Mucosa of stomach (tissue), 1 donor: ENCODE data around the gene CTNNAL1.

Experiments used
- H3K27me3 ChIP-seq: one replicate; pipeline ENCODE4 v1.7.0; 2013; ENCODE audit warnings: mild to moderate bottlenecking, low read length; ENCODE audit not compliant: control insufficient read depth, insufficient read depth
- H3K36me3 ChIP-seq: one replicate; pipeline ENCODE4 v1.7.0; 2013; ENCODE audit warnings: low read length; ENCODE audit not compliant: control insufficient read depth, insufficient read depth
- H3K4me1 ChIP-seq: one replicate; pipeline ENCODE4 v1.7.0; 2013; ENCODE audit warnings: mild to moderate bottlenecking, low read length; ENCODE audit not compliant: control insufficient read depth, insufficient read depth
- H3K4me3 ChIP-seq: one replicate; pipeline ENCODE4 v1.7.0; 2013; ENCODE audit warnings: low read length
- H3K9ac ChIP-seq: one replicate; pipeline ENCODE4 v1.7.0; 2013; ENCODE audit warnings: mild to moderate bottlenecking, low read length, moderate library complexity
- H3K9me3 ChIP-seq: one replicate; pipeline ENCODE4 v1.7.0; 2013; ENCODE audit warnings: mild to moderate bottlenecking, low read length, moderate library complexity; ENCODE audit not compliant: control insufficient read depth
- donor health status: Pancreatic carcinoma.

Gene CTNNAL1

DNA sequence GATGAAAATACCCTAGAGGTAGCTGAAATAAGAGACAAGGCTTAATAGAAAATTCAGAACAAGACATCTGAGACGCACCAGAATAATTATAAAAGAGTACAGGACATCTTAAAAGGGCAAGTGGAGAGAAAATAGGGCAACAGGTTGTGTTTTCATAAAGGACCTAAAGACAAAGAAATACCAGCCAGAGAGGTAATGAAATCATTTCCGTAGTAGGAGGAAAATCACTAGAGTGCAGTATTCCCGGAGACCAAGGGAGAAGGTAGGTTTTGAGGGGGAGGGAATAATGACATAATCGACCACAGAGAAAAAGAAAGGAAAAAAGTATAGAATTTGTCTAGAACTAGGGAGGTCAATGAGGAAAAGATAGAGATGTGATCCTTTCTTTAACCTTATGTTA lies 26.2 kb upstream of the CTNNAL1 start:
- Histone ChIP-seq H3K9ac (no peak overlapping the region), H3K4me1 (peaks cover 12% of the 10 kb centered on the region), H3K4me3 (no peak overlapping the region), H3K36me3 (no peaks in the 10 kb centered on the region), H3K9me3 (no peaks in the 10 kb centered on the region), H3K27me3 (no peaks in the 10 kb centered on the region)

DNA sequence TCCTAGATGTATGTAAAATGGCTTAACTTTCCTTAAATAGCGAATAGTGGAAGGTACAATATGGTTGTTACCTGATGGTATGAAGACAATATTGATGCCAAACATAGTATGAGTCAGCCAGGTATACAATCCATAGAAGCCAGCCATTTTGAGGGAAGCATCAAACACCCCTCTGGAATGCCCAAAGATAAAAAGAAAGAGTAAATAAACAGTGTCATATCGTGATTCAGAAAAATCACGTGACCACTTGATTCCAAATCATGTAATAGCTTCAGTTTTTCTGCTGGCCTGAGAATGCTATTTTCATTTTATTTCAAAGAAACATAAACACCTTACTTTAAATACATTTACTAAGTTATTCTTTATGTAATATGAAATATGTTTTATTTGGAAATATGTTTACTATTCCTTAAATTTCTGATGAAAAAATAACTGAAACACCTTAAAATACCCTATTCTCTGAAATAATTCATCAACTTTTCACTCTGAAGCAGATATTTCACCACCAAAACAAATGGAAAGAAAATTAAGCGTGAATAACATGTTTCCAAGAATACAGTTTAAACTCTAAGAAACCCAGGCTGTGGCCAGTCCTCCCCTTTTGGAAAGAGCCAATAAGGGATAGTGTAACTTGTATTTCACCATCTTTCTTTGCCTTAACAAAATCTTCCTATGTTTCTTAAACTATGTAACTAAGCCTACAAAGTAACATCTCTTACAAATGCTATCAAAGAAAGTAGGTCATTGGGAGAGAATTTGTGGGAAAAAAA lies 24.8 kb upstream of the CTNNAL1 start:
- no peak overlapping the region for H3K9ac ChIP-seq
- no peaks in the 10 kb centered on the region for H3K36me3 ChIP-seq
- no peaks in the 10 kb centered on the region for H3K9me3 ChIP-seq
- no peak overlapping the region for H3K4me3 ChIP-seq
- peaks cover 12% of the 10 kb centered on the region for H3K4me1 ChIP-seq
- no peaks in the 10 kb centered on the region for H3K27me3 ChIP-seq

DNA sequence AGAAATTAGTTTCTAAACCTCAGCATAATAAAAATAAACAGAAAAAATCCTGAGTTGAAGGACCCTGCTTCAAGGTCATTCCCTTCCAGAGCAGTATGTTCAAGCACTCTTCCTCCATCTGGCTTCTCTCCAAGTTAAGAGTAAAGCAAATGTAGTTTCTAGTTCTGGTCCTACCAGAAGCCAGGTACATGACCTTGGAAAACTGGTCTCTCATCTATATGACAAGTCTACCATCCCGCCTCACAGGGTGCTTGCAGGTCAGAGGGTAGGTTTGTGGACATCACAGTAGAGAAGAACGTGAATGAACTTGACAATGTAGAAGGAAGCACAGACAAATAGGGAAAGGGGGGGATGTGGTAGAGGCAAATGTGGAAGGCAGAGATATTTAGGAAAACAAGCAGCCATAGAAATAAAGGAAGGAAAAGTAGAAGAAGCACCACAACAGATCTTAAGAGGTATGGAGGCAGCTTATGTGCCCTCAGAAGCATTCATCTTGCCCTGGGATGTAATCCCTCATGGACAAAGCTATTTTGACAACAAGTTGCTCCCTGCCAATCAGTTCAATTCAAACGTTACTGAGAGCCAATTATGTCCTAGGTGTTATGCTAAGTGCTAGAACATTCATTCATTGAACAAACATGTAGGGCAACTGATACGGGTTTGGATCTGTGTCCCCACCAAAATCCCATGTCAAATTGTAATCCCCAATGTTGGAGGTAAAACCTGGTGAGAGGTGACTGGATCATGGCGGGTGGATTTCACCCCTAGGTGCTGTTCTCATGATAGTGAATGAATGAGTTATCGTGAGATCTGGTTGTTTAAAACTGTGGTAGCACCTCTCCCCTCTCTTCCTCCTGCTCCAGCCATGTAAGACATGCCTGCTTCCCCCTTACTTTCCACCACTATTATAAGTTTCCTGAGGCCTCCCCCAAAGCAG lies 23.7 kb upstream of the CTNNAL1 start:
- no peaks in the 10 kb centered on the region for H3K9me3 ChIP-seq
- no peak overlapping the region for H3K9ac ChIP-seq
- no peak overlapping the region for H3K4me3 ChIP-seq
- no peaks in the 10 kb centered on the region for H3K27me3 ChIP-seq
- peaks cover 12% of the 10 kb centered on the region for H3K4me1 ChIP-seq
- H3K36me3 ChIP-seq = no peaks in the 10 kb centered on the region

DNA sequence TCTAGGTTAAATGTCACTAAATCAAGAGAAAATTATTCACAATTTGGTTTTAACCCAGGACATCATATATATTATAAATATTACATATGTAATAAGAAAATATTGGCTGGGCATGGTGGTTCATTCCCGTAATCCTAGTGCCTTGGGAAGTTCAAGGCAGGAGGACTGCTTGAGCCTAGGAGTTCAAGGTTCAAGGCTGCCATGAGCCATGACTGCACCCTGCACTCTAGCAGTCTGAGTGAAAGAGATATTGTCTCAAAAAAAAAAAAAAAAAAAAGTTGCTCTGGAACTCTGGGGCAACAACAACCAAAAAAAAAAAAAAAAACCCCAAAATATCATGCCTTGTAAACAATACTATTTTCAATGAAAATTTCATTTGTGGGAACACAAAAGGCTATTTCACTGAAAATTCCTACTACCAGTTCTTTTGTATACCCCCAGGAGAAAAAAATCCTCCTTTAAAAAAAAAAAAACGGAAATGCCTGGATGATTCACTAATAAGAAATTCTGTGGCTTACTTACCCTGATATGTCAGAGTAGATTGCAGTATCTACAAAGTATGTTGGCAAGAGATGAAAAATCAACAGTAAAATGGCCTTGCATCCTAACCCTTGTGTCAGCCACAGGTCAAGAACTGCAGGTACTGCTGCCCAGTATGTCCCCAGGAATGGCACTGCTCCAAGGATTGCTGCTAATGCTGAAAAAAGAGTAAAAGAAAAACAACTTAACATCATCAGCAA lies 22.6 kb upstream of the CTNNAL1 start:
- H3K4me3 ChIP-seq = no peak overlapping the region
- no peaks in the 10 kb centered on the region for H3K36me3 ChIP-seq
- no peak overlapping the region for H3K9ac ChIP-seq
- H3K27me3 ChIP-seq = no peaks in the 10 kb centered on the region
- H3K9me3 ChIP-seq = no peaks in the 10 kb centered on the region
- H3K4me1 ChIP-seq = peaks cover 12% of the 10 kb centered on the region

DNA sequence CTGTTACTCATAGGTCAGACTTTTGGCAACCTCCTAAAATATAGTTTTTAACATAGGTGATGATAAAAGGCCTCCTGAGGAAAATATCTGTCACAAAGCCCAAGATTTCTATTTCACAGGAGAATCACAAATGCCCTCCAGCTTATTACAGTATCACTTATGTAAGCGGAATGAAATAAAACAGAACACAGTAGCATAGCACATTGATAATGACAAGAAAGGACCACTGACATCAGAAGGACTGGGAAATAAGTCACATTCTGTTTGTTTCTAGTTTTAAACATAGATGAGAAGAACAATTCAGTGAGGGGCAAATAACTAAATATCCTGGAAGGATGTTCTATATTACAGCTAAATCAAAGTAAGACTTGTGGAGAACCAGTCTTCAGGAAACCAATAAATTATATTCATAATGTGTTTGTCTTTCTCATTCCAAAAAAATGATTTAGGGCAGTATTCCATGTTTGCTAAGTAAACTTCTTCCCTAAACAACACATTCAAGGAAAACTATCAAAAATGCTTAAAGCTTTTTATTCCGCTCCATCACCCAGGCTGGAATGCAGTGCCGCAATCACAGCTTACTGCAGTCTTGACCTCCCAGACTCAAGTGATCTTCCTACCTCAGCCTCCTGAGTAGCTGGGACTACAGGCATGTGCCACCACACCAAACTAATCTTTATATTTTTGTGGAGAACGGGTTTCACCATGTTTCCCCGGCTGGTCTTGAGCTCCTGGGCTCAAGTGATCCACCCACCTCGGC lies 20.8 kb upstream of the CTNNAL1 start:
- no peaks in the 10 kb centered on the region for H3K27me3 ChIP-seq
- no peaks in the 10 kb centered on the region for H3K36me3 ChIP-seq
- H3K9me3 ChIP-seq = no peaks in the 10 kb centered on the region
- no peak overlapping the region for H3K4me3 ChIP-seq
- H3K9ac ChIP-seq = no peak overlapping the region
- peaks cover 12% of the 10 kb centered on the region for H3K4me1 ChIP-seq

DNA sequence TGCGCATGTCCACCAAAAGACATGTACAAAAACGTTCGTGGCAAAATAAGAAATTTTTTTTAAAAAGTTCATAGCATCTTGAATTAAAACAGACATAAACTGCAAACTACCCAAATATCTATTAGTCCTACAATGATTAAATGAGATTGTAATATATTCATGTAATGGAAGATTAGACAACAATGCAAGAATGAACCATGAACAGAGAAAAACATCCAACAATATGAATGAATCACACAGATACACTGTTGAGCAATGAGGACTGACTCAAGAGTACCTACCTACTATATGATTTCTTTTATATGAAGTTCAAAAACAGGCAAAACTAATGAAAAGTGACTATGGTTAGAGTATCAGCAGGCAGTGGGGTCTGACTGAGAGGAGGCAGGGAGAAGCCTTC lies 17.9 kb upstream of the CTNNAL1 start:
- no peaks in the 10 kb centered on the region for H3K9me3 ChIP-seq
- H3K9ac ChIP-seq = no peak overlapping the region
- H3K4me3 ChIP-seq = no peak overlapping the region
- no peaks in the 10 kb centered on the region for H3K36me3 ChIP-seq
- H3K4me1 ChIP-seq = peaks cover 12% of the 10 kb centered on the region
- no peaks in the 10 kb centered on the region for H3K27me3 ChIP-seq

DNA sequence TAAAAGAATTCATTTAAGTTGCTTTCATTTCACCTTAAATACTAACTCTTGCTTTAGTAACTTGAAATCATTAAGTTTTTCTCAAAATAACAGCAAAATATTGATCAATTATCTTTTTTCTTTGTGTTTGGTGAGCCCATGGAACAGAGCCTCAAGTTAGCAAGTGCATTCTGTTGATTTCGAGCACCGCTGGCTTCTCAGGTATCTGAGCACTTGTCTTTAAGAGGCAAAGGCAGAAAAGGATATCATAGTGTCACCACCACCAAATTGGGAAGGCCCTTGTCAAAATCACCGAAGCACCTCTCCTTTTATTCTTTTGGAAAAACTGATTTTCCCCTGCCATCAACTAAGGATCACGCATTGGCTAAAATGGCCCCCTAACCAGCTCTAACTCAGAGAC lies 17.1 kb upstream of the CTNNAL1 start:
- no peak overlapping the region for H3K4me3 ChIP-seq
- H3K9ac ChIP-seq = no peak overlapping the region
- H3K36me3 ChIP-seq = no peaks in the 10 kb centered on the region
- no peaks in the 10 kb centered on the region for H3K27me3 ChIP-seq
- peaks cover 9% of the 10 kb centered on the region for H3K4me1 ChIP-seq
- no peaks in the 10 kb centered on the region for H3K9me3 ChIP-seq

DNA sequence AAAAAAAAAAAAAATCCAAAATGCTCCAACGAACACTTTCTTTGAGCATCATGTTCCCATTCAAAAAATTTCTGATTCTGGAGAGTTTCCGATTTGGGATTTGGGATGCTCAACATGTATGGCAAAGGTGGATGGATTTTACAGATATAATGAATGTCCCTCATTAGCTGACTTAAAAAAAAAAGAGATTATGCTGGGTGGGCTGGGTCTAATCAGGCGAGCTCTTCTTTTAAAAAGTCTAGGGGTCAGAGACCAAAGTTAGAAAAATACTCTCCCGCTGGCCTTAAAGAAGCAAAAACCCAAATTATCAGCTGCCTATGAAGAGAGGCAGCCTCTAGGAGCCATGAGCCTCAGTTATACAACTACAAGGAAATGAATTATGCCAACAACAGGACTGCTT lies 15.2 kb upstream of the CTNNAL1 start:
- H3K4me1 ChIP-seq = peaks cover 9% of the 10 kb centered on the region
- no peaks in the 10 kb centered on the region for H3K36me3 ChIP-seq
- no peaks in the 10 kb centered on the region for H3K9me3 ChIP-seq
- H3K27me3 ChIP-seq = no peaks in the 10 kb centered on the region
- no peak overlapping the region for H3K4me3 ChIP-seq
- H3K9ac ChIP-seq = no peak overlapping the region

DNA sequence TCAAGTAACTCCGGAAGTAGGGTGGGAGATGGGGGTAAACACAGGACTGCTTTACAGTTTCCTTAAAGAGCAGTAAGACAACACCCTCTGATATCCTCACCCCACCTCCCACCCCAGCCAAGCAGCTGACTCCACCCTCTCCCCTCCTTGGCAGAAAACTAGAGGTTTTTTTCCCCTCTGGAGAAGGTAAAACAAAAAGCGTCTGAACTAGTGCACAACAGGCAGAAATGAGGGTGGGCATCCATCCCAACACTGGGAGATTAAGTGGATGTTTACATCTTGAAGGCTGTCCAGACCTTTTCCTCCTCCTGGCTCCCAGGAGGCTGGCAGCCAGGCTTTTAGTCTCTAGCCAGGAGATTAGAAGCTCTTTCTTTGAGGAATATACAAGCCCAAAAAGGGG lies 13.9 kb upstream of the CTNNAL1 start:
- H3K4me1 ChIP-seq = peaks cover 9% of the 10 kb centered on the region
- no peaks in the 10 kb centered on the region for H3K9me3 ChIP-seq
- no peaks in the 10 kb centered on the region for H3K27me3 ChIP-seq
- no peak overlapping the region for H3K9ac ChIP-seq
- no peak overlapping the region for H3K4me3 ChIP-seq
- no peaks in the 10 kb centered on the region for H3K36me3 ChIP-seq

DNA sequence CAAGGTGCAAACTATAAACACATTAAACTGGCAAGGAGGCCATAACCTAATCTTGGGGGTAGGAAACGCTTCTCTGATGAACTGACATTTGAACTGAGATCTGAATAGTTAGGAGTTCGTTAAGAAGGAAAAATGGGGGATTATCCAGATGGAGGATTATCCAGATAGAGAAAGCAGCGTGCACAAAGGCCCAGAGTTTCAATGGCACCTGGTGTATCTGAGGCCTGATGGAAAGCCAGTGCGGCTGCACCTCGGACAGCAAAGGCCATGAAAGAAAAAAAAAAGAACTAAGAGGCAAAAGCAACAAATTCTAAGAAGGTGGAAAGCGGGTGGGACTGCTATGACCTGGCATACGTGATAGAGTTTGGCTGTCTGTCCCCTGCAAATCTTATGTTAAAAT lies 13.0 kb upstream of the CTNNAL1 start:
- H3K36me3 ChIP-seq = no peaks in the 10 kb centered on the region
- H3K9ac ChIP-seq = no peak overlapping the region
- H3K4me1 ChIP-seq = peaks cover 9% of the 10 kb centered on the region
- no peak overlapping the region for H3K4me3 ChIP-seq
- no peaks in the 10 kb centered on the region for H3K27me3 ChIP-seq
- H3K9me3 ChIP-seq = no peaks in the 10 kb centered on the region

DNA sequence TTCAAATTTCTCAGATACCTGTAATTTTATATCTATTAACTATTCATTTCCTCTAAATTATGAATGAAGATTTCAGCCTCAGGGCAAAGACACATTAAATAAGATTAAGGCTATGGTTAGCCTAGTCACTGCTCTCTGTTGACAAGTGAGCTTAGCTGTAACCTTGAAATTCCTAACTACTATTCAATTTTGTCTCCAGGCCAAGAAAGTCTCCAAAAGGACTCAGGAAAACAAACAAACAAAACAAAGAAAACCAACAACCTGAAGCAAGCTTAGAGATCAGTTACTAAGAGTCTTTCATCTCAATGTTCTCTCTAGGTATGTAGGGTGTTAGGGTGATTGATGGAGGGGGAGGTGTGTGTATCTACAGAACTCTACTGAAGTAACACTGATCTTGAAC lies 9.6 kb upstream of the CTNNAL1 start:
- Histone ChIP-seq H3K4me1 (peaks cover 9% of the 10 kb centered on the region), H3K27me3 (no peaks in the 10 kb centered on the region), H3K36me3 (no peaks in the 10 kb centered on the region)

More for the DNA sequence above, 9.6 kb upstream of the CTNNAL1 start:
- Histone ChIP-seq H3K9me3 (no peaks in the 10 kb centered on the region), H3K9ac (no peak overlapping the region), H3K4me3 (no peak overlapping the region)
